GM06990 (cell line): ENCODE data around the gene RANBP17.

Experiments used
- DNase-seq: peaks from one replicate; pipeline ENCODE4 v3.0.0-alpha.2; 2011; ENCODE audit not compliant: insufficient read length; ENCODE audit errors: extremely low read depth
- H3K27me3 ChIP-seq: replicated peaks from 2 replicates; pipeline ENCODE4 v1.6.0; 2011; ENCODE audit warnings: low read length; ENCODE audit not compliant: control insufficient read depth, insufficient read depth
- H3K36me3 ChIP-seq: 2 replicates; pipeline ENCODE4 v1.5.1; 2011; ENCODE audit warnings: low read length; ENCODE audit not compliant: control insufficient read depth, insufficient read depth
- H3K4me3 ChIP-seq: replicated peaks from 2 replicates; pipeline ENCODE4 v1.5.1; 2011; ENCODE audit warnings: low read depth, mild to moderate bottlenecking, control low read depth, low read length
- TF ChIP-seq, protein P1 (sequence below): IDR thresholded peaks from 2 replicates; pipeline ENCODE4 v1.5.1; 2011; ENCODE audit warnings: low read length, control low read depth, mild to moderate bottlenecking, inconsistent platforms; ENCODE audit not compliant: insufficient read depth, poor library complexity, severe bottlenecking

RANBP17 gene

GRCh38 chr5:171300358-171300757 lies 438.5 kb downstream of the RANBP17 start:
- no peaks in the 10 kb centered on the region; the same call in 1 of the 2 replicates for H3K27me3 ChIP-seq
- DNase-seq, result no peak
- TF ChIP-seq, protein P1, sequence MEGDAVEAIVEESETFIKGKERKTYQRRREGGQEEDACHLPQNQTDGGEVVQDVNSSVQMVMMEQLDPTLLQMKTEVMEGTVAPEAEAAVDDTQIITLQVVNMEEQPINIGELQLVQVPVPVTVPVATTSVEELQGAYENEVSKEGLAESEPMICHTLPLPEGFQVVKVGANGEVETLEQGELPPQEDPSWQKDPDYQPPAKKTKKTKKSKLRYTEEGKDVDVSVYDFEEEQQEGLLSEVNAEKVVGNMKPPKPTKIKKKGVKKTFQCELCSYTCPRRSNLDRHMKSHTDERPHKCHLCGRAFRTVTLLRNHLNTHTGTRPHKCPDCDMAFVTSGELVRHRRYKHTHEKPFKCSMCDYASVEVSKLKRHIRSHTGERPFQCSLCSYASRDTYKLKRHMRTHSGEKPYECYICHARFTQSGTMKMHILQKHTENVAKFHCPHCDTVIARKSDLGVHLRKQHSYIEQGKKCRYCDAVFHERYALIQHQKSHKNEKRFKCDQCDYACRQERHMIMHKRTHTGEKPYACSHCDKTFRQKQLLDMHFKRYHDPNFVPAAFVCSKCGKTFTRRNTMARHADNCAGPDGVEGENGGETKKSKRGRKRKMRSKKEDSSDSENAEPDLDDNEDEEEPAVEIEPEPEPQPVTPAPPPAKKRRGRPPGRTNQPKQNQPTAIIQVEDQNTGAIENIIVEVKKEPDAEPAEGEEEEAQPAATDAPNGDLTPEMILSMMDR, result no peak
- H3K4me3 ChIP-seq, result no peak overlapping the region
- no peaks in the 10 kb centered on the region for H3K36me3 ChIP-seq

DNA sequence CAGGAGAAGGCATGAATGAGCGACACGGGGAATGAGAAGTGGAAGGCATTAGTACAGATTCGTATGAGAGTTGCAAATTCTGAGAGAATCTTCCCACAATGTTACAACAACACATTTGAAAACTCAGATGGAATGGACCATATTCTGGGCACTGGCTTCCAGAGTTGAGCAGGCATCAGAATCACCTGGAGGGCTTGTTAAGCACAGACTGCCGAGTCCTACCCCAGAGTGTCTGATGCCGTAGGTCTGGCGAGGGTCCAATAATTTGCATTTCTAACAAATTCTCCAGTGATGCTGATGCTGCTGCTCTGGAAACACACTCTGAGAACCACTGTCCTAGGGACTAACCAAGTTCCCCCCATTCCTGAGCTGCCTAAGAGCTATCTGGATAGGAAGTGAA lies 444.3 kb downstream of the RANBP17 start:
- no peak for DNase-seq
- H3K36me3 ChIP-seq, result no peaks in the 10 kb centered on the region
- no peaks in the 10 kb centered on the region; the same call in 1 of the 2 replicates for H3K27me3 ChIP-seq
- no peak overlapping the region for H3K4me3 ChIP-seq
- TF ChIP-seq, protein P1, result no peak

DNA sequence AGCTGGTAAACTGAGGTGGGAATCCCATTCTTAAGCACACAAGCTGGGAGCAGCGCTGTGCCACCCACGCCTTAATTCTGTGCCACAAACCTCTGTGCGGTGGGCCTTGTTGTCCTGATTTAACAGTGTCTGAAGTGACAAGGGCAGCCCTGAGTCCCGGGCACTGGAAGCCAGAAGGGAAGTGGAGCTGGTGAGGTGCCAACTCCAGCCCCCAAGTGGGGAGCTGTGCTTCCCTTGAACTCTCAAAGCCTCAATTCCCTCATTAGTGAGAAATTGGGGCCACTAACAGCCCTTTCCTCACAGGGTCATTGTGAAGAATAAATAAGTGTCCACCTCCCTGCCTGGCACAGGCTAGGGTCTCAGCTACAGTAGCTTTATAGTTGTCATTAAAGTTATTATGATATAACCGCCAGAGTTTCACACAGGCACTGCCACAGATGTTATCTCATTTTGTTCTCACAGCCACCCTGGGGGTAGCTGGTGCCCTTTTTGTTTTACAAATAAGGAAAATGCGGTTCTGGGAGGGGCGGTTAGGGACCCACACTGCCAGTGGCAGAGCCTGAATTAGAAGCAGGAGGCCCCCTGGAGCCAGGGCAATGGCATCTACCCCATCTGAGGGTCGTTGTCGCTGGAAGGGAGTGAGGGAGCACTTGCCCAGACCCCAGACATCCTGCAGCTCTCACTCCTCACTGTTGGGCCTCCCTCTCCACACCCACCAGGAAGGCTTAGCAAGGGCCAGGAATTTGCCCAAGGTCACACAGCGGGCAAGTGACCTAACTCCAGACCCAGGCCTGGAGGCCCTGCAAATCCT lies 445.2 kb downstream of the RANBP17 start:
- Histone ChIP-seq H3K36me3 (no peaks in the 10 kb centered on the region), H3K4me3 (no peak overlapping the region), H3K27me3 (no peaks in the 10 kb centered on the region; the same call in 1 of the 2 replicates)
- no peak for DNase-seq
- TF ChIP-seq, protein P1, result no peak

DNA sequence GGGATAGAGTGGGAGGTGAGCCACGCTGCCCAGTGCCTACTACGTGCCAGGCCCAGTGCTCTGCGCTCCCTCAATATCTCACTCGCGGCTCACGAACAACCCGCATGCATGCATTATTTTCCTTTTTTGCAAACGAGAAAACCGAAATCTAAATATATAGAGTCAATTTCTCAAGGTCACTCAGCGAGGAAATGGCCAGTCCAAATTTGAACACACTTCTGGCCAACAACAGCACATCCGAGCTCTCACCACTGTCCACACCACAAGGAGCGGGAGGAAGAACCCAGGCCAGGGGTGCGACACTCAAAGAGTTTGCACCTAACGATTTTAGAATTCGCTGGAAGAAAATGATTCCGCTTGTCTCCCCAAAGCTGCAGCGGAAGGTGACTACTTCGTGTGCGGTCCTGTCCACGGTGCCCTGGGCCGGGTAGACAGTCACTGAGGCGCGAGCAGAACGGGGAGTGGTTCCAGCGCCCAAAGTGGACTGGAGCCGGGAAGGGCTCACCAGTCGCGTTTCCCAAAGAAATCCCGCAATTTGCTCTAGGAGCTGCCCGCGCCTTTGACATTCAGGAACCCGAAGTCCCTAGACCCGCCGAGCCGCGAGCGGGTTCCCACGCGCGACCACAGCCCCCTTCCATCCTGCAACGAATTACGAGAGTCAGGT lies 446.1 kb downstream of the RANBP17 start:
- Histone ChIP-seq H3K27me3 (no peaks in the 10 kb centered on the region; the same call in 1 of the 2 replicates), H3K4me3 (no peak overlapping the region), H3K36me3 (no peaks in the 10 kb centered on the region)
- no peak for DNase-seq
- TF ChIP-seq, protein P1, result no peak

GRCh38 chr5:171308453-171309275 lies 446.8 kb downstream of the RANBP17 start, which contains the start of gene TLX3:
TSS of gene TLX3 (plus strand) at chr5:171309248. CDS start at chr5:171309366, 118 bp downstream.
- Histone ChIP-seq H3K4me3 (no peak within 1 kb of the TSS), H3K36me3 (no peaks in the 10 kb centered on the region), H3K27me3 (no peaks in the 10 kb centered on the region; the same call in 1 of the 2 replicates)
- TF ChIP-seq, protein P1, result no peak
- no peak for DNase-seq
